ENCODE measurements around the gene CEP41.

The CEP41 gene

GRCh38 chr7:130356121-130356875 lies 84.5 kb downstream of the CEP41 start:
- no peak overlapping the region for H3K27ac ChIP-seq
- no peak for TF ChIP-seq ZFX (IDR thresholded peaks at IDR 0.05)
- TF ChIP-seq CTCF (conservative IDR thresholded peaks at IDR 0.05): no peak

- H3K27ac ChIP-seq: no peak overlapping the region
Measured at GRCh38 chr7:130353196-130353595, 87.6 kb downstream of the CEP41 start.

GRCh38 chr7:130352194-130353074 lies 88.4 kb downstream of the CEP41 start:
- H3K27ac ChIP-seq: no peak overlapping the region
- TF ChIP-seq CTCF (conservative IDR thresholded peaks at IDR 0.05) (no peak), ZFX (IDR thresholded peaks at IDR 0.05) (no peak)

More at GRCh38 chr7:130353196-130353595, 87.6 kb downstream of the CEP41 start:
- no peak for TF ChIP-seq CTCF (conservative IDR thresholded peaks at IDR 0.05)
- no peak for TF ChIP-seq ZFX (IDR thresholded peaks at IDR 0.05)

- H3K27ac ChIP-seq: no peak overlapping the region
- no peak for TF ChIP-seq ZFX (IDR thresholded peaks at IDR 0.05)
- no peak for TF ChIP-seq CTCF (conservative IDR thresholded peaks at IDR 0.05)
Measured at GRCh38 chr7:130351791-130352090, 89.1 kb downstream of the CEP41 start.

- no peak overlapping the region for H3K27ac ChIP-seq
- TF ChIP-seq CTCF (conservative IDR thresholded peaks at IDR 0.05) (no peak), ZFX (IDR thresholded peaks at IDR 0.05) (no peak)
Measured at GRCh38 chr7:130350945-130351790, 89.6 kb downstream of the CEP41 start.

- H3K27ac ChIP-seq: no peak overlapping the region
- TF ChIP-seq CTCF (conservative IDR thresholded peaks at IDR 0.05) (no peak), ZFX (IDR thresholded peaks at IDR 0.05) (no peak)
Measured at GRCh38 chr7:130349911-130350782, 90.7 kb downstream of the CEP41 start.
